Activated CD4-positive, alpha-beta T cell treated with anti-CD3 and anti-CD28 coated beads, Interleukin-2, amount 50 U/mL, for 24 hours (primary cell): ENCODE data around the gene AHNAK2.
A peak's percentile ranks its signal among the peaks of the same experiment; 100 is the strongest.

Experiments used
- DNase-seq, 2 donors: peaks; one replicate each; pipeline ENCODE4 v3.0.0-alpha.2; 2020; ENCODE audit warnings: low read depth in 1 of 2, low spot score in 1 of 2

Gene AHNAK2

GRCh38 chr14:104986487-104987164, 8.5 kb upstream of the AHNAK2 start:
- no peak for DNase-seq

- peak; percentile 20 to 80 for DNase-seq
These were observed 7.7 kb upstream of the AHNAK2 start, which contains the start of gene CLBA1 for GRCh38 chr14:104985675-104986486. TSS of gene CLBA1 (plus strand) at chr14:104985788. CDS start at chr14:104986432, 644 bp downstream.

- DNase-seq, result no peak
These were observed 6.1 kb upstream of the AHNAK2 start for GRCh38 chr14:104984056-104984894.

- no peak for DNase-seq
These were observed 5.1 kb upstream of the AHNAK2 start for GRCh38 chr14:104983231-104983721.

GRCh38 chr14:104982548-104983230, 4.5 kb upstream of the AHNAK2 start:
- no peak for DNase-seq

GRCh38 chr14:104981699-104982541, 3.7 kb upstream of the AHNAK2 start:
- DNase-seq, result no peak

GRCh38 chr14:104980611-104981531, 2.7 kb upstream of the AHNAK2 start:
- DNase-seq, result no peak

- DNase-seq, result no peak
These were observed 1.8 kb upstream of the AHNAK2 start for GRCh38 chr14:104979758-104980610.

GRCh38 chr14:104978746-104979691, 845 bp upstream of the AHNAK2 start:
- DNase-seq, result no peak

GRCh38 chr14:104977008-104977680, 1.0 kb downstream of the AHNAK2 start:
- DNase-seq, result no peak

GRCh38 chr14:104976198-104977007, 1.8 kb downstream of the AHNAK2 start:
- peak; percentile 81 to 85 for DNase-seq

- no peak for DNase-seq
These were observed 2.5 kb downstream of the AHNAK2 start for GRCh38 chr14:104975481-104976197.

GRCh38 chr14:104974665-104975390, 3.3 kb downstream of the AHNAK2 start:
- no peak for DNase-seq

GRCh38 chr14:104974146-104974541, 4.0 kb downstream of the AHNAK2 start:
- no peak for DNase-seq
